Bone marrow (tissue), 2 donors: ENCODE results near the gene TMEM59L.

Experiments used
- DNase-seq, 2 donors: peaks; one replicate each; lab custom pipeline; 2025; lab: John Stamatoyannopoulos, UW

TMEM59L gene

GRCh38 chr19:18608805-18609716 is 3.6 kb upstream of the TMEM59L start:
- no peak for DNase-seq

GRCh38 chr19:18609717-18610051 is 3.0 kb upstream of the TMEM59L start:
- DNase-seq: no peak

- DNase-seq: no peak
Measured at GRCh38 chr19:18610245-18610555, 2.5 kb upstream of the TMEM59L start.

GRCh38 chr19:18610556-18611326 is 1.9 kb upstream of the TMEM59L start:
- no peak for DNase-seq

GRCh38 chr19:18611327-18612050 is 1.2 kb upstream of the TMEM59L start:
- no peak for DNase-seq

GRCh38 chr19:18612051-18612771 is 459 bp upstream of the TMEM59L start:
- no peak for DNase-seq

GRCh38 chr19:18613589-18614234 is 1.0 kb downstream of the TMEM59L start:
- no peak for DNase-seq

GRCh38 chr19:18616023-18616422 is 3.4 kb downstream of the TMEM59L start:
- DNase-seq: no peak

GRCh38 chr19:18617562-18617961 is 4.9 kb downstream of the TMEM59L start:
- DNase-seq: no peak

- DNase-seq: no peak
Measured at GRCh38 chr19:18618236-18618635, 5.6 kb downstream of the TMEM59L start.

- DNase-seq: no peak
Measured at GRCh38 chr19:18620311-18620710, 7.6 kb downstream of the TMEM59L start.

- no peak for DNase-seq
Measured at GRCh38 chr19:18620902-18621301, 8.2 kb downstream of the TMEM59L start.

- DNase-seq: no peak
Measured at GRCh38 chr19:18626906-18627305, 14.2 kb downstream of the TMEM59L start.

GRCh38 chr19:18629166-18630088 is 16.8 kb downstream of the TMEM59L start:
- no peak for DNase-seq

GRCh38 chr19:18633321-18633720 is 20.7 kb downstream of the TMEM59L start:
- no peak for DNase-seq

GRCh38 chr19:18634612-18635297 is 22.1 kb downstream of the TMEM59L start:
- DNase-seq: no peak

- DNase-seq: no peak
Measured at GRCh38 chr19:18635831-18636182, 23.1 kb downstream of the TMEM59L start.

- peak; percentile 94 to 96 for DNase-seq
Measured at GRCh38 chr19:18636183-18636968, 23.7 kb downstream of the TMEM59L start.

- DNase-seq: no peak
Measured at GRCh38 chr19:18636969-18637629, 24.4 kb downstream of the TMEM59L start, which contains the start of gene KLHL26. Gene KLHL26, plus strand, starts transcription at chr19:18637028. Its CDS starts 27 bp downstream, at chr19:18637055.
